Nucleus accumbens (tissue), 56 donors: ENCODE data around the gene NFIB.

Experiments
- DNase-seq, 56 donors: peaks; one replicate each; lab custom pipeline; 2025; lab: John Stamatoyannopoulos, UW

Gene NFIB

GRCh38 chr9:14135421-14135820 lies 178.5 kb downstream of the NFIB start:
- DNase-seq, result no peak

- no peak for DNase-seq
Observed at GRCh38 chr9:14133394-14133793, 180.5 kb downstream of the NFIB start.

GRCh38 chr9:14132775-14133174 lies 181.2 kb downstream of the NFIB start:
- DNase-seq, result no peak

GRCh38 chr9:14131356-14132088 lies 182.4 kb downstream of the NFIB start:
- DNase-seq, result no peak

DNA sequence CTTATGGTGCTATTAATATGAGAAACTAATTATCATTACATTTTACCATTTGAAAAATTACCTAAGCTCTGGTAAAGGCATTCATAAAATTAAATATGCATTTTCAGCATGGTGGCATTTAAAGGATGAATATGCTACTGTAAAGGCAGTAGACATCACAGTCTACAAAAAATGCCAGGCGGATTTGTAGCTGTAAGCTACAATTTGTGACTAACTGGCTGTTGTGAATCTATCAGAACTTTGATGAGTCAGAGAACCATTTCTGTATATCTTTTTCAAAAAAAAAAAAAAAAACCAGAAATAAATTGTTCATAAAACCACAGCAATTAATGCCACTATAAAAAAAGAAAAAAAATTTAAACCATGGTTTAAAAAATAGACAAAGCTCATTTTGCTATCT lies 186.3 kb downstream of the NFIB start:
- DNase-seq, result no peak

GRCh38 chr9:14119694-14120514 lies 194.0 kb downstream of the NFIB start:
- DNase-seq, result no peak

- no peak for DNase-seq
Observed at GRCh38 chr9:14112226-14112625, 201.7 kb downstream of the NFIB start.

- DNase-seq, result no peak
Observed at GRCh38 chr9:14111696-14112095, 202.2 kb downstream of the NFIB start.

- DNase-seq, result no peak
Observed at GRCh38 chr9:14107977-14108376, 206.0 kb downstream of the NFIB start.

DNA sequence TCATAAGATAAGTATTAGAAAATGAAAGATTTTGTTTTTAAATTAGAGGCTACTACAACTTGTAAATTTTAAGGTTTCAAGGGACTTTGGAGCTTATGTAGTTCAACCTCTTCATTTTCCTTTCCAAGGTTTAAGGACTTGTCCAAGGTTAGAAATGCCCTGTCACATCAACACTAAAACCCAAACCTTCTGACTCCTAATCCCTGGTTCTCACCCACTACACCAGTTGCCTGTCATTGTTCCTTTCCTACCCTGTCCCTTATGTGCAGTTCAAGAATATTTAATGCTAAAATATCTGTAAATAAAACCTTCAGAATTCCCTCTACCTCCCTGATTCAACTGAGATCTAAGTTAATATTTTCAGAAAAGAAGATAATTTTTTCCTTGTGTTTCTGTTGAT lies 206.4 kb downstream of the NFIB start:
- no peak for DNase-seq

DNA sequence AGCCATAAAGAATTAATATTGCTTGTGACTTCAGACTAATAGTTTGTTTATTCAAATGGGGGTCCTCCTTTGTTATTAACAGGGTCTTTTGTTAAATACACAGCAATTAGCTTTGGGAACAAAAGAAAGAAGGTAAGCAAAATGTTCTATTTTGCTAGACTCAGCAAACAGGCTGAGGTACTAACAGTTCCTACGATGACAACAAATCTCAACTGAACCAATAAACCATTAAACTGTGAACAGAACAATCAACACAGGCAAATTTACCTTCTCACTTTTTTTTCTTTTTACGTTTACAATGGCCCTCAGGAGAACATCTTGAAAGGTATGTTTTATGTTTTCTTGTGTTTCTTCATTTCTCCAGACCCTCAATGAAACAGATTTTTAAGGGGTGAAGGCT lies 207.2 kb downstream of the NFIB start:
- no peak for DNase-seq

DNA sequence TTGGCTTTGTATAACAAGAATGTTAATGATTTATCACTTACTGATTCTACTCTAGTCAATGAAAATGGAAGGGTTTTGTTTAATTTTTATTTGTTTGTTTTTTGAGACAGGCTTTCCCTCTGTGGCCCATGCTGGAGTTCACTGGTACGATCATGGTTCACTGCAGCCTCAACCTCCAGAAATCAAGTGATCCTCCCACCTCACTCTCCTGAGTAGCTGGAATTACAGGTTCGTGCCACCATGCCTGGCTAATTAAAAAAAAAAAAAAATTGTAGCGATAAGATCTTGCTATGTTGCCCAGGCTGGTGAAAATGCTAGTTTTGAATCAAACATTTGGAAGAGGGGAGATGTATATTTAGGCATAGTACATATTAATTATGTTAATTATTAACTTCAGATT lies 209.4 kb downstream of the NFIB start:
- DNase-seq, result no peak

- no peak for DNase-seq
Observed at GRCh38 chr9:14103115-14103514, 210.8 kb downstream of the NFIB start.

GRCh38 chr9:14099737-14100136 lies 214.2 kb downstream of the NFIB start:
- DNase-seq, result no peak

DNA sequence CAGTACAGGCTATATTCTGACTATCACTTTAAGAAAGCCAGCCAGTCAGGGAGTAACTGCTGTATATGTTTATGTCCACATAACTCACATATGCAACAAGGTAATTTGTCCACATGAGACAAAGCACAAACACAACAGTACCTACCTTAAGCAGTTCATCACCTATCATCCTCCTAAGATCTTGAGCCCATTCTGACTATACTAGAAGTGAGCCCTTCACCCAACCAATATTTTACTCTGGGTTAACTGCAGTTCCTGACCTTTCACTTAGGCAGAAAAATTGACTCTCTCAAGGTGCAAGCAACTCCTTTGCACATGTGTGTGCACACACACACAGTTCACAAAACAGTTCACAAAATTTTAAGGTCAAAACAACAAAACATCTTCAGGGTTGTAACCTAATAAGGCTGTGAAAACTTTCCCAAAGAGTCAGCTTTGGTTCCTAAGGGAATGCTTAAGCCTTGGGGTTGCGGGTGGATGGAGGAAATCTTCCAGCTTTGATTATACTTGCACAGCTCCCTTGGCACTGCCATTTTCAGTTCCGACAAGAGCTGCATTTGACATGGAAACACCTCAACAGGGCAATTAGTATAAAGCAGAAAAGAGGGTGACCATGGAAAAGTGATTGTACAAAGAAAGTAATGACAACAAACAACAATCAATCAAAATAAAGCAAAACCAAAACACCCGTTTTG lies 215.3 kb downstream of the NFIB start:
- DNase-seq, result no peak

DNA sequence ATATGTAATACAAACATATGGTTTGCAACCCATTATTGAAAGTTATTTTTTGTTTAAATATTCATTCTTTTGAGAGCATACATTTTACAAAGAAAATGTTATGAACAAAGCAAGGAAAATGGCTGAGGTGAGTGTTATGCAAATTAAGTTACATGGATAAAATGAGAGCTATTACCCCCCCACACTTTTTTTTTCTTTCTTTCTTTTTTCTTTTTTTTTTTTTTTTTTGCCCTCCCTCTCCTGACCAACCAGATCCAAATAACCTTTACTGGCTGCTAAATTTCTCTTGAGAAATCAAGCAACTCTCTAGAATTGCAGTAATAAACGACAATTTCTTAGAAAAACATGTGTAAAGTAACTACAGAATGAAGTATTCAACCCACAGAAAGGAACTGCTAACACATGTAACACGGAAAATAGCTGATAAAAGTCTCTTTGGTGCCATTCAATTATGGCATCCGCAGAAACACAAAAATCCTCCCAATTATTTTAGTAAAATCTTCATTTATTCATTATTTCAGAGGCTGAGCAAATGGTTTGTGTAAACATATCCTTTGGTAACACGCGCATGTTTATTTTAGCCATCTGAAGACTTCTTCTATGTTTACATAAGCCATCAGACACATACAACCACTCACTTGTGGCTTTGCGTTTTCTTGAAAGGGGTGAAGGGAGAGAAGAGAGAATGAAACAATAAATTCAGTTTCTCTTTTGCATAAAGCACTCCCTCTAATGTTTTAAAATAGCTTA lies 216.1 kb downstream of the NFIB start:
- no peak for DNase-seq

- DNase-seq, result no peak
Observed at GRCh38 chr9:14097215-14097614, 216.7 kb downstream of the NFIB start.

- DNase-seq, result no peak
Observed at GRCh38 chr9:14096258-14096922, 217.6 kb downstream of the NFIB start.

DNA sequence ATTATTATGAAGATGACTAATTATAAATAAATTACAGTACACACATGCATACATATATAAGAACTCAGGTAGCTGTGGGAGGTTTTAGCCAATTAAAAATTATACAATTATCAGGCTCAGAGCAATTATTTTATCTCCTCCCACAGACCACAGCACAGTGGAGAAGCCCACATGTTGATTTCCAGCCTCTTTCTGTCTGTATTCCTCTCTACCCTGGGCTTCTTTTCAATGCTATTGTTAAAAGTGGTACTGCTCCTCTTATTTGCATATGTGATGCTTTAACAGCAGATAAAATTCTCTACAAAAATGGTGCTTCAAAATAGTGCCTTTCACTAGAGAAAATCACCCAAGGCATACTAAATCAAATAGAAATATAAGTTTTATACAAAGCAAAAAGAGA lies 218.7 kb downstream of the NFIB start:
- DNase-seq, result no peak

DNA sequence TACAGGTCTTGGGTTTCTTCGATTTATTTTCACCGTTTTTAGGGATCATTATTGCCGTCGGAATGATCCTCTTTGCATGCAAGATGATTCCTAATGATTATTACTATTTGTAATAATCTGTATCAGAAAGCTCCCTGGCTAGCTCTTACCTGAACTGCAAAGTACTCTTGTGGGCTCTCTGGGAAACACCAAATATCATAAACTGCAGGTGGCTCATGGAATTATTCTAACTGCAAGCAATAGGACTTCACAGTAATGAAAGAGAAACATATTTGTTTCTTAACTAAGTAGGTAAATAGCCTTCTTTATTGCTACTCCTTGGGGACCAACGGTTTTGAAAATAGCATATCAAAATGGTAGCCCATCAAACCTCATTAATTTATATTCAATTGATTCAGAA lies 219.4 kb downstream of the NFIB start:
- DNase-seq, result no peak
